ENCODE data around the gene UBD. TPM values are rescaled to one million over a fixed set of nuclear protein-coding genes. Genes with fewer than 3 reads are reported as not detected.

UBD gene
- total and polyA plus RNA-seq, 10 donors = 10.8 to 121 (median 27.1) TPM

GRCh38 chr6:29602564-29603361 is 43.2 kb upstream of the UBD start:
- WGBS, 5 donors = 80 to 90% (median 84%) methylated on average over 12 of the region's 12 CpGs
- Histone ChIP-seq H3K27ac (no peak overlapping the region), H3K9me3 (no peaks in the 10 kb centered on the region), H3K4me1 (no peaks in the 10 kb centered on the region), H3K36me3 (peaks cover 0 to 90% (median 56%) of the 10 kb centered on the region in 6 donors), H3K27me3 (replicated peaks in 1 of 7) (no peaks in the 10 kb centered on the region), H3K4me3 (no peak overlapping the region)
- intact Hi-C loops (cut with DNase I; ENCODE audit: low total_unique reads) = no loop called here
- TF ChIP-seq CTCF (IDR thresholded peaks at IDR 0.05 in 8 of 11, conservative IDR thresholded peaks at IDR 0.05 in 3 of 11) = no peak
- TF ChIP-seq POLR2AphosphoS5 (IDR thresholded peaks at IDR 0.05) = no peak
- no peak for TF ChIP-seq POLR2A (IDR thresholded peaks at IDR 0.05)
- no peak for DNase-seq

GRCh38 chr6:29598172-29598747 is 38.7 kb upstream of the UBD start:
- H3K36me3 ChIP-seq = peaks cover 0 to 45% (median 15%) of the 10 kb centered on the region in 6 donors
- no peak overlapping the region for H3K27ac ChIP-seq
- H3K4me1 ChIP-seq = peaks cover 0 to 6% (median 2%) of the 10 kb centered on the region in 6 donors
- H3K4me3 ChIP-seq = no peak overlapping the region
- peaks cover 0 to 9% (median 0%) of the 10 kb centered on the region in 7 donors for H3K27me3 ChIP-seq (replicated peaks in 1 of 7)
- TF ChIP-seq CTCF (IDR thresholded peaks at IDR 0.05 in 8 of 11, conservative IDR thresholded peaks at IDR 0.05 in 3 of 11) (no peak), POLR2A (IDR thresholded peaks at IDR 0.05) (no peak), POLR2AphosphoS5 (IDR thresholded peaks at IDR 0.05) (peak in 1 of 3 donors; percentile 22)
- DNase-seq = no peak
- intact Hi-C loops (cut with DNase I; ENCODE audit: low total_unique reads) = no loop called here
- no peaks in the 10 kb centered on the region for H3K9me3 ChIP-seq
- 49 to 73% (median 62%) methylated on average over 2 of the region's 2 CpGs for WGBS, 5 donors

GRCh38 chr6:29597184-29597583 is 37.7 kb upstream of the UBD start:
- 88 to 96% (median 90%) methylated on average over 2 of the region's 2 CpGs for WGBS, 5 donors
- peaks cover 0 to 20% (median 0%) of the 10 kb centered on the region in 7 donors for H3K27me3 ChIP-seq (replicated peaks in 1 of 7)
- H3K4me1 ChIP-seq = peaks cover 0 to 8% (median 2%) of the 10 kb centered on the region in 6 donors
- no peak overlapping the region for H3K4me3 ChIP-seq
- intact Hi-C loops (cut with DNase I; ENCODE audit: low total_unique reads) = no loop called here
- no peak for DNase-seq
- H3K36me3 ChIP-seq = peaks cover 0 to 34% (median 6%) of the 10 kb centered on the region in 6 donors
- no peak overlapping the region for H3K27ac ChIP-seq
- no peaks in the 10 kb centered on the region for H3K9me3 ChIP-seq
- TF ChIP-seq POLR2AphosphoS5 (IDR thresholded peaks at IDR 0.05) = no peak

- TF ChIP-seq POLR2A (IDR thresholded peaks at IDR 0.05) (no peak), POLR2AphosphoS5 (IDR thresholded peaks at IDR 0.05) (no peak), CTCF (IDR thresholded peaks at IDR 0.05 in 8 of 11, conservative IDR thresholded peaks at IDR 0.05 in 3 of 11) (no peak)
- H3K27me3 ChIP-seq (replicated peaks in 1 of 7) = peaks cover 0 to 27% (median 0%) of the 10 kb centered on the region in 7 donors
- no peak overlapping the region for H3K27ac ChIP-seq
- DNase-seq = no peak
- peaks cover 0 to 26% (median 2%) of the 10 kb centered on the region in 6 donors for H3K36me3 ChIP-seq
- intact Hi-C loops (cut with DNase I; ENCODE audit: low total_unique reads) = no loop called here
- H3K4me1 ChIP-seq = peaks cover 0 to 8% (median 2%) of the 10 kb centered on the region in 6 donors
- no peaks in the 10 kb centered on the region for H3K9me3 ChIP-seq
- no peak overlapping the region for H3K4me3 ChIP-seq
- WGBS, 5 donors = 81 to 91% (median 91%) methylated on average over 6 of the region's 6 CpGs
These were observed 36.9 kb upstream of the UBD start for GRCh38 chr6:29596381-29596900.

All from spleen (tissue), 11 donors.